GM12891 (cell line): ENCODE results near the gene CRMP1.

ENCODE experiments used
- PAX5 ChIP-seq: IDR thresholded peaks from 2 replicates; pipeline ENCODE4 v1.6.1; 2011; ENCODE audit warnings: low read length, moderate library complexity, mild to moderate bottlenecking; ENCODE audit not compliant: insufficient read depth, severe bottlenecking
- POLR2A ChIP-seq: IDR thresholded peaks from 2 replicates; pipeline ENCODE4 v1.6.1; 2011; ENCODE audit warnings: low read depth, low read length, control low read depth
- POLR2AphosphoS5 ChIP-seq: IDR thresholded peaks from 2 replicates; pipeline ENCODE4 v1.6.1; 2011; ENCODE audit warnings: low read depth, low read length, control low read depth
- SPI1 ChIP-seq: IDR thresholded peaks from 2 replicates; pipeline ENCODE4 v1.6.1; 2011; ENCODE audit warnings: low read depth, low read length, control low read depth
- TAF1 ChIP-seq: IDR thresholded peaks from 2 replicates; pipeline ENCODE4 v1.6.1; 2011; ENCODE audit warnings: low read depth, low read length, control low read depth

DNA sequence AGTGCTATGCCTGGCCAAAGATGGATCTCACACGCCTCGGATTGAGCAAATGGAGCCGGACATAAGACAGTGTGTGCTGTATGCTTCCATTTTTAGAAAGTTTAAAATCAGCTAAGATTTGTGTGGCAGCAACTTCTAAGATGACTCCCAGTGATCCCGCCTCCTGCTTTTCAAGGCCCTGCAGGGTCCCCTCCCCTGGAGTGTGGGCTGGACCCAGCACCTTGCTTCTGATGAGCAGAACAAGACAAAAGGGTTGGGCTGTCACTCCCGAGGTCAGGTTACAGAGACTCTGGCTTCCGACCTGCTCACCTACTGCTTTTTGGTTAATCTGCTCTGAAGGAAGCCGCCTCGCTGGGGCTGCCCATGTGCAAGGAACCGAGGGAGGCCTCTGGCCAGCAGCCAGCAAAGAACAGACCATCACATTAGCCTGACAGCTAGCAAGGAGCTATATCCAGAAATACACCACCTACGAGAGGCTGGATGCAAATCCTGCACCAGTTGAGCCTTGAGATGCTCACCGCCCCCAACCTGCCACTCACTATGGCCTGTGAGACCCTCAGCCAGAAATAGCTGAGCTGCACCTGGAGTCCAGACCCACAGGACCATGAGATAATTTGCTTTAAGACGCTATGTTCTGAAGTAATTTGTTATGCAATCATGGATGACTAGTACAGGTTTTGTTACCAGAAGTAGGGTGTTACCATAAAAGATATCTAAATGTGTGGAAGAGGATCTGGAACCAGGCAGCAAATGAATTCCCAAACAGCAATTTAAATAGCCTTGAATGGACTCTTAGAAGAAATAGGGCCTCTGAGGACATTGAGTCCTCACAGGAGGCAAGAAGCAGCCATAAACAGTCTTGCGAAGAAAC, 47.6 kb downstream of the CRMP1 start:
- TF ChIP-seq POLR2A, result no peak
- TF ChIP-seq TAF1, result no peak
- no peak for TF ChIP-seq POLR2AphosphoS5
- no peak for TF ChIP-seq PAX5
- no peak for TF ChIP-seq SPI1
